ENCODE results near the gene PLXNA3.
A peak's percentile ranks its signal among the peaks of the same experiment; 100 is the strongest.

Gene PLXNA3

GRCh38 chrX:154441984-154442707 is 15.9 kb upstream of the PLXNA3 start:
- Mint-ChIP-seq H3K27me3 (no peaks in the 10 kb centered on the region), H3K4me1 (ENCODE audit: low read depth) (peaks cover 24% of the 10 kb centered on the region), H3K9me3 (ENCODE audit: low read depth) (no peaks in the 10 kb centered on the region), H3K36me3 (no peaks in the 10 kb centered on the region), H3K4me3 (no peak overlapping the region), H3K27ac (no peak overlapping the region)

- Mint-ChIP-seq H3K4me3 (peak overlapping the region; percentile 84), H3K27ac (peak overlapping the region; percentile 64), H3K4me1 (ENCODE audit: low read depth) (peaks cover 20% of the 10 kb centered on the region), H3K36me3 (no peaks in the 10 kb centered on the region), H3K27me3 (no peaks in the 10 kb centered on the region), H3K9me3 (ENCODE audit: low read depth) (no peaks in the 10 kb centered on the region)
Observed at GRCh38 chrX:154443479-154443910, 14.6 kb upstream of the PLXNA3 start.

GRCh38 chrX:154443992-154444754 is 13.9 kb upstream of the PLXNA3 start, which contains the start of gene FAM50A:
FAM50A (plus strand) TSS chrX:154444141; CDS start chrX:154444236, 95 bp downstream.
- Mint-ChIP-seq H3K4me1 (ENCODE audit: low read depth) (peaks cover 17% of the 10 kb centered on the region), H3K27me3 (no peaks in the 10 kb centered on the region), H3K36me3 (no peaks in the 10 kb centered on the region), H3K4me3 (peak within 1 kb of the TSS; percentile 84), H3K27ac (peak within 1 kb of the TSS; percentile 64), H3K9me3 (ENCODE audit: low read depth) (no peaks in the 10 kb centered on the region)

- no peak overlapping the region for H3K27ac Mint-ChIP-seq
- no peaks in the 10 kb centered on the region for H3K9me3 Mint-ChIP-seq (ENCODE audit: low read depth)
- no peaks in the 10 kb centered on the region for H3K27me3 Mint-ChIP-seq
- H3K36me3 Mint-ChIP-seq, result no peaks in the 10 kb centered on the region
- H3K4me3 Mint-ChIP-seq, result no peak overlapping the region
- peaks cover 17% of the 10 kb centered on the region for H3K4me1 Mint-ChIP-seq (ENCODE audit: low read depth)
Observed at GRCh38 chrX:154444755-154445246, 13.3 kb upstream of the PLXNA3 start.

- H3K27me3 Mint-ChIP-seq, result no peaks in the 10 kb centered on the region
- H3K9me3 Mint-ChIP-seq (ENCODE audit: low read depth), result no peaks in the 10 kb centered on the region
- no peaks in the 10 kb centered on the region for H3K36me3 Mint-ChIP-seq
- H3K27ac Mint-ChIP-seq, result no peak overlapping the region
- H3K4me1 Mint-ChIP-seq (ENCODE audit: low read depth), result peaks cover 15% of the 10 kb centered on the region
- peak overlapping the region; percentile 23 for H3K4me3 Mint-ChIP-seq
Observed at GRCh38 chrX:154445776-154446175, 12.3 kb upstream of the PLXNA3 start.

GRCh38 chrX:154446430-154446829 is 11.7 kb upstream of the PLXNA3 start:
- H3K9me3 Mint-ChIP-seq (ENCODE audit: low read depth), result no peaks in the 10 kb centered on the region
- H3K4me3 Mint-ChIP-seq, result no peak overlapping the region
- H3K4me1 Mint-ChIP-seq (ENCODE audit: low read depth), result peaks cover 10% of the 10 kb centered on the region
- no peaks in the 10 kb centered on the region for H3K27me3 Mint-ChIP-seq
- H3K36me3 Mint-ChIP-seq, result no peaks in the 10 kb centered on the region
- no peak overlapping the region for H3K27ac Mint-ChIP-seq

- H3K27ac Mint-ChIP-seq, result no peak overlapping the region
- H3K4me3 Mint-ChIP-seq, result no peak overlapping the region
- H3K27me3 Mint-ChIP-seq, result no peaks in the 10 kb centered on the region
- H3K36me3 Mint-ChIP-seq, result no peaks in the 10 kb centered on the region
- H3K9me3 Mint-ChIP-seq (ENCODE audit: low read depth), result no peaks in the 10 kb centered on the region
- peaks cover 2% of the 10 kb centered on the region for H3K4me1 Mint-ChIP-seq (ENCODE audit: low read depth)
Observed at GRCh38 chrX:154448484-154448883, 9.6 kb upstream of the PLXNA3 start.

GRCh38 chrX:154449618-154450017 is 8.5 kb upstream of the PLXNA3 start:
- no peak overlapping the region for H3K27ac Mint-ChIP-seq
- no peaks in the 10 kb centered on the region for H3K27me3 Mint-ChIP-seq
- no peak overlapping the region for H3K4me3 Mint-ChIP-seq
- peaks cover 2% of the 10 kb centered on the region for H3K4me1 Mint-ChIP-seq (ENCODE audit: low read depth)
- H3K9me3 Mint-ChIP-seq (ENCODE audit: low read depth), result no peaks in the 10 kb centered on the region
- H3K36me3 Mint-ChIP-seq, result no peaks in the 10 kb centered on the region

- H3K4me3 Mint-ChIP-seq, result no peak overlapping the region
- H3K36me3 Mint-ChIP-seq, result no peaks in the 10 kb centered on the region
- H3K9me3 Mint-ChIP-seq (ENCODE audit: low read depth), result no peaks in the 10 kb centered on the region
- H3K4me1 Mint-ChIP-seq (ENCODE audit: low read depth), result peaks cover 2% of the 10 kb centered on the region
- no peaks in the 10 kb centered on the region for H3K27me3 Mint-ChIP-seq
- H3K27ac Mint-ChIP-seq, result no peak overlapping the region
Observed at GRCh38 chrX:154450312-154450711, 7.8 kb upstream of the PLXNA3 start.

GRCh38 chrX:154452823-154453222 is 5.3 kb upstream of the PLXNA3 start:
- Mint-ChIP-seq H3K36me3 (no peaks in the 10 kb centered on the region), H3K4me1 (ENCODE audit: low read depth) (peaks cover 4% of the 10 kb centered on the region), H3K27me3 (no peaks in the 10 kb centered on the region), H3K27ac (no peak overlapping the region), H3K9me3 (ENCODE audit: low read depth) (no peaks in the 10 kb centered on the region), H3K4me3 (no peak overlapping the region)

- peak overlapping the region; percentile 97 for H3K4me3 Mint-ChIP-seq
- H3K36me3 Mint-ChIP-seq, result no peaks in the 10 kb centered on the region
- peak overlapping the region; percentile 94 for H3K27ac Mint-ChIP-seq
- H3K27me3 Mint-ChIP-seq, result no peaks in the 10 kb centered on the region
- H3K9me3 Mint-ChIP-seq (ENCODE audit: low read depth), result no peaks in the 10 kb centered on the region
- peaks cover 8% of the 10 kb centered on the region for H3K4me1 Mint-ChIP-seq (ENCODE audit: low read depth)
Observed at GRCh38 chrX:154457491-154458115, 478 bp upstream of the PLXNA3 start.

GRCh38 chrX:154458954-154459778 is 1.1 kb downstream of the PLXNA3 start:
- H3K27me3 Mint-ChIP-seq, result no peaks in the 10 kb centered on the region
- peaks cover 8% of the 10 kb centered on the region for H3K4me1 Mint-ChIP-seq (ENCODE audit: low read depth)
- no peaks in the 10 kb centered on the region for H3K36me3 Mint-ChIP-seq
- no peaks in the 10 kb centered on the region for H3K9me3 Mint-ChIP-seq (ENCODE audit: low read depth)
- peak overlapping the region; percentile 22 for H3K27ac Mint-ChIP-seq
- H3K4me3 Mint-ChIP-seq, result peak overlapping the region; percentile 85

- peak overlapping the region; percentile 46 for H3K4me3 Mint-ChIP-seq
- H3K9me3 Mint-ChIP-seq (ENCODE audit: low read depth), result no peaks in the 10 kb centered on the region
- H3K27me3 Mint-ChIP-seq, result no peaks in the 10 kb centered on the region
- H3K4me1 Mint-ChIP-seq (ENCODE audit: low read depth), result peaks cover 8% of the 10 kb centered on the region
- H3K27ac Mint-ChIP-seq, result no peak overlapping the region
- H3K36me3 Mint-ChIP-seq, result no peaks in the 10 kb centered on the region
Observed at GRCh38 chrX:154459832-154460231, 1.8 kb downstream of the PLXNA3 start.

- no peaks in the 10 kb centered on the region for H3K27me3 Mint-ChIP-seq
- peak overlapping the region; percentile 46 for H3K4me3 Mint-ChIP-seq
- H3K27ac Mint-ChIP-seq, result no peak overlapping the region
- no peaks in the 10 kb centered on the region for H3K36me3 Mint-ChIP-seq
- H3K4me1 Mint-ChIP-seq (ENCODE audit: low read depth), result peaks cover 8% of the 10 kb centered on the region
- H3K9me3 Mint-ChIP-seq (ENCODE audit: low read depth), result no peaks in the 10 kb centered on the region
Observed at GRCh38 chrX:154460326-154460725, 2.2 kb downstream of the PLXNA3 start.

Measured in activated naive CD8-positive, alpha-beta T cell (primary cell).